ENCODE measurements around the gene SNCB. TPM values are rescaled to one million over a fixed set of nuclear protein-coding genes. Genes with fewer than 3 reads are reported as not detected.

Gene SNCB
- total RNA-seq, 1 donor from 2014 or later = 0.24 TPM

GRCh38 chr5:176626876-176627236 is 3.5 kb downstream of the SNCB start:
- H3K27me3 Mint-ChIP-seq = peaks cover 86% of the 10 kb centered on the region
- no peak overlapping the region for H3K27ac Mint-ChIP-seq
- no peaks in the 10 kb centered on the region for H3K36me3 Mint-ChIP-seq (ENCODE audit: insufficient read depth)

GRCh38 chr5:176625966-176626875 is 4.1 kb downstream of the SNCB start:
- Mint-ChIP-seq H3K4me3 (ENCODE audit: low read depth) (no peak overlapping the region), H3K4me1 (ENCODE audit: low read depth) (peaks cover 3% of the 10 kb centered on the region)

More at GRCh38 chr5:176626876-176627236, 3.5 kb downstream of the SNCB start:
- no peaks in the 10 kb centered on the region for H3K9me3 Mint-ChIP-seq (ENCODE audit: low read depth)
- no peak for TF ChIP-seq CTCF (IDR thresholded peaks at IDR 0.05; ENCODE audit: unreplicated experiment)
- no peak for DNase-seq (ENCODE audit: low spot score, unreplicated experiment)
- H3K4me1 Mint-ChIP-seq (ENCODE audit: low read depth) = peaks cover 3% of the 10 kb centered on the region
- H3K4me3 Mint-ChIP-seq (ENCODE audit: low read depth) = no peak overlapping the region

GRCh38 chr5:176625512-176625911 is 4.8 kb downstream of the SNCB start:
- TF ChIP-seq CTCF (IDR thresholded peaks at IDR 0.05; ENCODE audit: unreplicated experiment) = no peak
- Mint-ChIP-seq H3K4me1 (ENCODE audit: low read depth) (no peaks in the 10 kb centered on the region), H3K36me3 (ENCODE audit: insufficient read depth) (no peaks in the 10 kb centered on the region), H3K27me3 (peaks cover 84% of the 10 kb centered on the region), H3K4me3 (ENCODE audit: low read depth) (no peak overlapping the region), H3K27ac (no peak overlapping the region), H3K9me3 (ENCODE audit: low read depth) (no peaks in the 10 kb centered on the region)
- no peak for DNase-seq (ENCODE audit: low spot score, unreplicated experiment)

More at GRCh38 chr5:176625966-176626875, 4.1 kb downstream of the SNCB start:
- DNase-seq (ENCODE audit: low spot score, unreplicated experiment) = no peak
- Mint-ChIP-seq H3K27me3 (peaks cover 85% of the 10 kb centered on the region), H3K27ac (no peak overlapping the region), H3K9me3 (ENCODE audit: low read depth) (no peaks in the 10 kb centered on the region), H3K36me3 (ENCODE audit: insufficient read depth) (no peaks in the 10 kb centered on the region)
- TF ChIP-seq CTCF (IDR thresholded peaks at IDR 0.05; ENCODE audit: unreplicated experiment) = no peak

- H3K27ac Mint-ChIP-seq = no peak overlapping the region
- DNase-seq (ENCODE audit: low spot score, unreplicated experiment) = no peak
- H3K4me3 Mint-ChIP-seq (ENCODE audit: low read depth) = no peak overlapping the region
- no peaks in the 10 kb centered on the region for H3K36me3 Mint-ChIP-seq (ENCODE audit: insufficient read depth)
- no peak for TF ChIP-seq CTCF (IDR thresholded peaks at IDR 0.05; ENCODE audit: unreplicated experiment)
- H3K4me1 Mint-ChIP-seq (ENCODE audit: low read depth) = no peaks in the 10 kb centered on the region
- peaks cover 88% of the 10 kb centered on the region for H3K27me3 Mint-ChIP-seq
- no peaks in the 10 kb centered on the region for H3K9me3 Mint-ChIP-seq (ENCODE audit: low read depth)
These were observed 5.4 kb downstream of the SNCB start for GRCh38 chr5:176624938-176625337.

- H3K27me3 Mint-ChIP-seq = peaks cover 88% of the 10 kb centered on the region
- H3K27ac Mint-ChIP-seq = no peak overlapping the region
These were observed 6.2 kb downstream of the SNCB start for GRCh38 chr5:176624142-176624541.

More at GRCh38 chr5:176624142-176624541, 6.2 kb downstream of the SNCB start:
- H3K36me3 Mint-ChIP-seq (ENCODE audit: insufficient read depth) = no peaks in the 10 kb centered on the region
- no peak overlapping the region for H3K4me3 Mint-ChIP-seq (ENCODE audit: low read depth)
- H3K4me1 Mint-ChIP-seq (ENCODE audit: low read depth) = no peaks in the 10 kb centered on the region
- H3K9me3 Mint-ChIP-seq (ENCODE audit: low read depth) = no peaks in the 10 kb centered on the region
- no peak for TF ChIP-seq CTCF (IDR thresholded peaks at IDR 0.05; ENCODE audit: unreplicated experiment)
- no peak for DNase-seq (ENCODE audit: low spot score, unreplicated experiment)

Measured in progenitor cell of endocrine pancreas (in vitro differentiated cells).